ENCODE data around the gene SLAMF7. TPM values are rescaled to one million over a fixed set of nuclear protein-coding genes. Genes with fewer than 3 reads are reported as not detected.

Gene SLAMF7
- total RNA-seq, 1 donor, result 12.9 TPM

Other genes starting within 250 kb of the SLAMF7 start
- 8.2 TPM for gene SLAMF6, start 216.0 kb upstream of the SLAMF7 start, total RNA-seq
- 33.4 TPM for gene CD84, start 159.8 kb upstream of the SLAMF7 start, total RNA-seq
- gene SLAMF1, start 92.2 kb upstream of the SLAMF7 start, total RNA-seq, result 30.0 TPM
- gene CD48, start 27.4 kb upstream of the SLAMF7 start, total RNA-seq, result 996 TPM
- gene LY9, start 56.9 kb downstream of the SLAMF7 start, total RNA-seq, result 93.1 TPM
- gene CD244, start 123.6 kb downstream of the SLAMF7 start, total RNA-seq, result 15.5 TPM
- 0.42 TPM for gene ITLN1, start 145.9 kb downstream of the SLAMF7 start, total RNA-seq
- gene ITLN2, start 215.6 kb downstream of the SLAMF7 start, total RNA-seq, result not detected

Measured in mononuclear cell (primary cell).